Tibial nerve (tissue), 4 donors: Measurements from ENCODE around the gene ASB13.

Experiments used
- EP300 ChIP-seq, 2 donors: sonication (generic); formaldehyde crosslinking; IDR thresholded peaks; one replicate each; pipeline ENCODE4 v1.6.1; 2017; ENCODE audit warnings: antibody characterized with exemption in 2 of 2, mild to moderate bottlenecking in 1 of 2
- POLR2A ChIP-seq, 2 donors: fragments of 450-650 bp; IDR thresholded peaks; one replicate each; pipeline ENCODE4 v1.6.1; 2017; ENCODE audit warnings: antibody characterized with exemption in 2 of 2, mild to moderate bottlenecking in 2 of 2, moderate library complexity in 2 of 2
- TF ChIP-seq, protein P1 (sequence below), 5 experiments: fragments of 200-600 bp in 3 of 5; fragments of 450-650 bp in 2 of 5; sonication (generic) in 3 of 5; IDR thresholded peaks; one replicate each; pipeline ENCODE4 v1.5.1; 2016 to 2019; ENCODE audit warnings: antibody characterized with exemption in 5 of 5, mild to moderate bottlenecking in 3 of 5, moderate library complexity in 2 of 5

DNA sequence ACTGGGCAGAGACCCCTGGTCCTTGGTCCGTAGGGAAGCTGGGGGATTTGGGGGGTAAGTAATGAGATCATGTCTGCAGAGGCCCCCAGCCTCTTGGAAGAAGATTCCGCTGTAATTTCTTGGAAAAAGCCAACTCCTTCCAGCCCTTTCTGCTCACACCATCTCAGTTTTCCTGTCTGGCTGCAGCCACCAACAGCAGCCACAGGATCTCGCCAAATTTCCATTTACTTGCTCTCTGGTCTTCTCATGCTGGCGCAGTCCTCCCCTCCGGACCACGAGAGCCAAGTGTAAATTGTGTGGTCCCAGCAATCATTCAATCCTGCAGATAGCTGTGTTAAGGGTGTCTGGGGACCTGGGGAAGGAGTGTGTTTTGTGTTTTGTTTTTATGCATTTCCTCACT is 49.6 kb downstream of the ASB13 start:
- TF ChIP-seq, protein P1, sequence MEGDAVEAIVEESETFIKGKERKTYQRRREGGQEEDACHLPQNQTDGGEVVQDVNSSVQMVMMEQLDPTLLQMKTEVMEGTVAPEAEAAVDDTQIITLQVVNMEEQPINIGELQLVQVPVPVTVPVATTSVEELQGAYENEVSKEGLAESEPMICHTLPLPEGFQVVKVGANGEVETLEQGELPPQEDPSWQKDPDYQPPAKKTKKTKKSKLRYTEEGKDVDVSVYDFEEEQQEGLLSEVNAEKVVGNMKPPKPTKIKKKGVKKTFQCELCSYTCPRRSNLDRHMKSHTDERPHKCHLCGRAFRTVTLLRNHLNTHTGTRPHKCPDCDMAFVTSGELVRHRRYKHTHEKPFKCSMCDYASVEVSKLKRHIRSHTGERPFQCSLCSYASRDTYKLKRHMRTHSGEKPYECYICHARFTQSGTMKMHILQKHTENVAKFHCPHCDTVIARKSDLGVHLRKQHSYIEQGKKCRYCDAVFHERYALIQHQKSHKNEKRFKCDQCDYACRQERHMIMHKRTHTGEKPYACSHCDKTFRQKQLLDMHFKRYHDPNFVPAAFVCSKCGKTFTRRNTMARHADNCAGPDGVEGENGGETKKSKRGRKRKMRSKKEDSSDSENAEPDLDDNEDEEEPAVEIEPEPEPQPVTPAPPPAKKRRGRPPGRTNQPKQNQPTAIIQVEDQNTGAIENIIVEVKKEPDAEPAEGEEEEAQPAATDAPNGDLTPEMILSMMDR (IDR thresholded peaks at IDR 0.05): no peak
- TF ChIP-seq POLR2A (IDR thresholded peaks at IDR 0.05): no peak
- TF ChIP-seq EP300 (IDR thresholded peaks at IDR 0.05): no peak
